Measurements from ENCODE around the gene ZCCHC17.

DNA sequence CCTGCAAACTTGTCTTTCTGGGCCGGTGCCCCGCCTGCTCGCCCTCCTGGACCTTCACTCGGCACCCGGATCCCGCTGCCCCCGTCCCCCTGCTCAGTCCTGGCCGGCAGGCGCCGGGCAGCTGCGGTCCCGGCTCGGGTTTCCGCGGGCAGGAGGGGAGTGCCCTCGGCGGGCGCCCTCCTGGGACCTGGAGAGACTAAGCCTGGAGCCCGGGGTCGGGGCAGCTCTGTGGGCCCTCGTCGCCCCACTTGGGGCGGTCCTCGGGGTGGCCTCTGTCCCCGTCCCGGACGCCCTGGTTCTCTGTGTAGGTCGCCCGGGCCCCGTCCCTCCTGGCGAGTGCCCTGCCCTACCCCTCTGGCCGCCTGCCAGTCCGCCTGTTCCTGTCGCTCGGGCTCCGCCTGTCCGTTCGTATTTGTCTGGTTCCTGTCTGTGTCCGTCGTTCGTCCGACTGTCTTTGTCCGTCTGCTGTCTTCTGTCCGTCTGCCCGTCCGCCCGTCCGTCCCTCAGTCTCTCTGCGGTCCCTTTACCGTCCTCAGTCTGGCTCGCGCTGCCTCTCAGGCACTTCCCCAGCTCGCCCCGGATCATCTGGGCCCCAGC, 116.7 kb downstream of the ZCCHC17 start:
- TF ChIP-seq, protein P1, sequence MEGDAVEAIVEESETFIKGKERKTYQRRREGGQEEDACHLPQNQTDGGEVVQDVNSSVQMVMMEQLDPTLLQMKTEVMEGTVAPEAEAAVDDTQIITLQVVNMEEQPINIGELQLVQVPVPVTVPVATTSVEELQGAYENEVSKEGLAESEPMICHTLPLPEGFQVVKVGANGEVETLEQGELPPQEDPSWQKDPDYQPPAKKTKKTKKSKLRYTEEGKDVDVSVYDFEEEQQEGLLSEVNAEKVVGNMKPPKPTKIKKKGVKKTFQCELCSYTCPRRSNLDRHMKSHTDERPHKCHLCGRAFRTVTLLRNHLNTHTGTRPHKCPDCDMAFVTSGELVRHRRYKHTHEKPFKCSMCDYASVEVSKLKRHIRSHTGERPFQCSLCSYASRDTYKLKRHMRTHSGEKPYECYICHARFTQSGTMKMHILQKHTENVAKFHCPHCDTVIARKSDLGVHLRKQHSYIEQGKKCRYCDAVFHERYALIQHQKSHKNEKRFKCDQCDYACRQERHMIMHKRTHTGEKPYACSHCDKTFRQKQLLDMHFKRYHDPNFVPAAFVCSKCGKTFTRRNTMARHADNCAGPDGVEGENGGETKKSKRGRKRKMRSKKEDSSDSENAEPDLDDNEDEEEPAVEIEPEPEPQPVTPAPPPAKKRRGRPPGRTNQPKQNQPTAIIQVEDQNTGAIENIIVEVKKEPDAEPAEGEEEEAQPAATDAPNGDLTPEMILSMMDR (IDR thresholded peaks at IDR 0.05): no peak
- TF ChIP-seq POLR2A (IDR thresholded peaks at IDR 0.05): no peak
- peak in 1 of 3 donors; percentile 39 for TF ChIP-seq POLR2AphosphoS5 (IDR thresholded peaks at IDR 0.05)

Measured in stomach (tissue), 4 donors.